GM23338 (cell line): Measurements from ENCODE around the gene PIK3C2G. TPM values are rescaled to one million over a fixed set of nuclear protein-coding genes. Genes with fewer than 3 reads are reported as not detected.

Experiments used
- ATAC-seq: fragments of 200-7000 bp; cut with Tn5 transposase; 3 replicates; pipeline ENCODE4 v1.9.1; 2020
- DNase-seq: peaks from one replicate; pipeline ENCODE4 v3.0.0-alpha.2; 2015; ENCODE audit warnings: low spot score
- H2AFZ ChIP-seq: fragments of 200-600 bp; sonication (generic); 2 replicates; pipeline ENCODE4 v1.8.0; 2016; ENCODE audit warnings: antibody characterized with exemption, mild to moderate bottlenecking, moderate library complexity
- H3F3A ChIP-seq: fragments of 200-600 bp; sonication (generic); replicated peaks from 2 replicates; pipeline ENCODE4 v1.8.0; 2017; ENCODE audit warnings: antibody characterized with exemption, mixed run types, low read depth
- H3K27ac ChIP-seq: fragments of 200-600 bp; sonication (generic); 2 replicates; pipeline ENCODE4 v1.6.1; 2016; ENCODE audit warnings: low read depth
- H3K27me3 ChIP-seq: fragments of 200-600 bp; sonication (generic); 2 replicates; pipeline ENCODE4 v1.8.0; 2016; ENCODE audit warnings: mild to moderate bottlenecking, mixed run types, moderate library complexity; ENCODE audit not compliant: insufficient read depth
- H3K36me3 ChIP-seq: fragments of 200-600 bp; sonication (generic); 2 replicates; pipeline ENCODE4 v1.8.0; 2016; ENCODE audit warnings: mild to moderate bottlenecking; ENCODE audit not compliant: insufficient read depth
- H3K4me1 ChIP-seq: fragments of 200-600 bp; sonication (generic); 2 replicates; pipeline ENCODE4 v1.8.0; 2016; ENCODE audit warnings: mild to moderate bottlenecking, moderate library complexity; ENCODE audit not compliant: insufficient read depth
- H3K4me2 ChIP-seq: fragments of 200-600 bp; sonication (generic); 2 replicates; pipeline ENCODE4 v1.7.1; 2017; ENCODE audit warnings: mixed run types
- H3K4me3 ChIP-seq: fragments of 200-600 bp; sonication (generic); 2 replicates; pipeline ENCODE4 v1.6.1; 2016; ENCODE audit warnings: mixed run types
- H3K79me2 ChIP-seq: fragments of 200-600 bp; sonication (generic); replicated peaks from 2 replicates; pipeline ENCODE4 v1.8.0; 2017; ENCODE audit warnings: mild to moderate bottlenecking; ENCODE audit not compliant: insufficient read depth
- H3K9me2 ChIP-seq: fragments of 200-600 bp; sonication (generic); 2 replicates; pipeline ENCODE4 v1.8.0; 2017; ENCODE audit not compliant: insufficient read depth
- H4K20me1 ChIP-seq: fragments of 200-600 bp; sonication (generic); replicated peaks from 2 replicates; pipeline ENCODE4 v1.8.0; 2017; ENCODE audit warnings: mild to moderate bottlenecking; ENCODE audit not compliant: insufficient read depth
- H3K27ac Mint-ChIP-seq: 2 replicates; pipeline ENCODE4 v1.8.0; 2020; ENCODE audit warnings: inconsistent platforms, mild to moderate bottlenecking, moderate library complexity, mixed read lengths
- H3K27me3 Mint-ChIP-seq: 3 replicates; pipeline ENCODE4 v1.8.0; 2022; ENCODE audit warnings: low read depth, mild to moderate bottlenecking, moderate library complexity, mixed read lengths, inconsistent platforms; ENCODE audit not compliant: insufficient read depth, poor library complexity
- H3K36me3 Mint-ChIP-seq: 3 replicates; pipeline ENCODE4 v1.8.0; 2021; ENCODE audit warnings: low read depth, mild to moderate bottlenecking, inconsistent platforms, moderate library complexity, mixed read lengths
- H3K4me1 Mint-ChIP-seq: 3 replicates; pipeline ENCODE4 v1.8.0; 2020; ENCODE audit warnings: mild to moderate bottlenecking, inconsistent platforms, mixed read lengths
- H3K4me3 Mint-ChIP-seq: 3 replicates; pipeline ENCODE4 v1.8.0; 2021; ENCODE audit warnings: moderate library complexity, mild to moderate bottlenecking, inconsistent platforms, mixed read lengths
- H3K9me3 Mint-ChIP-seq: 3 replicates; pipeline ENCODE4 v1.8.0; 2020; ENCODE audit warnings: moderate library complexity, mild to moderate bottlenecking, inconsistent platforms, mixed read lengths
- CREB1 ChIP-seq: fragments of 250-450 bp; sonication (Bioruptor Pico); IDR thresholded peaks from 2 replicates; pipeline ENCODE4 v1.5.0; 2020; ENCODE audit warnings: low read depth, mild to moderate bottlenecking, moderate library complexity
- EZH2 ChIP-seq: fragments of 200-600 bp; sonication (generic); IDR thresholded peaks from one replicate; pipeline ENCODE4 v1.8.0; 2017; ENCODE audit warnings: antibody characterized with exemption, mild to moderate bottlenecking, low read depth; ENCODE audit not compliant: unreplicated experiment
- JUNB ChIP-seq: IDR thresholded peaks from one replicate; pipeline ENCODE4 v1.6.1; 2016; ENCODE audit warnings: antibody characterized with exemption; ENCODE audit not compliant: unreplicated experiment
- NANOG ChIP-seq: IDR thresholded peaks from 2 replicates; pipeline ENCODE4 v1.6.1; 2016; ENCODE audit warnings: antibody characterized with exemption, borderline replicate concordance
- POLR2AphosphoS5 ChIP-seq: IDR thresholded peaks from 2 replicates; pipeline ENCODE4 v1.6.1; 2016; ENCODE audit warnings: antibody characterized with exemption, low read depth
- ZNF331 ChIP-seq: fragments of 250-450 bp; sonication (Bioruptor Pico); IDR thresholded peaks from 2 replicates; pipeline ENCODE4 v1.5.0; 2020; ENCODE audit warnings: low read depth, mild to moderate bottlenecking, moderate library complexity
- polyA plus RNA-seq: library from polyadenylated mRNA; unstranded; fragments of >200 nt; fragmentation: Nextera tagmentation; extraction: Ambion mirVana; gene quantifications from 2 replicates; pipeline ENCODE4 v1.2.1, GENCODE V29; 2016
- total RNA-seq: library from RNA; depleted of rRNA; stranded (reverse); fragments of >200 nt; shearing (Covaris generic); gene quantifications from 2 replicates; pipeline ENCODE4 v1.2.3, GENCODE V29; 2014
- TF ChIP-seq, protein P1 (sequence below), 2 experiments: fragments of 200-600 bp in 1 of 2; sonication (generic) in 1 of 2; conservative IDR thresholded peaks; 2 replicates each; pipeline versions ENCODE4 v1.5.1 to v1.6.1; 2016 to 2017; ENCODE audit warnings: antibody characterized with exemption in 2 of 2, low read depth in 2 of 2, mild to moderate bottlenecking in 2 of 2, moderate library complexity in 1 of 2

Gene PIK3C2G
- total and polyA plus RNA-seq, 2 experiments from 2014 or later = not detected

DNA sequence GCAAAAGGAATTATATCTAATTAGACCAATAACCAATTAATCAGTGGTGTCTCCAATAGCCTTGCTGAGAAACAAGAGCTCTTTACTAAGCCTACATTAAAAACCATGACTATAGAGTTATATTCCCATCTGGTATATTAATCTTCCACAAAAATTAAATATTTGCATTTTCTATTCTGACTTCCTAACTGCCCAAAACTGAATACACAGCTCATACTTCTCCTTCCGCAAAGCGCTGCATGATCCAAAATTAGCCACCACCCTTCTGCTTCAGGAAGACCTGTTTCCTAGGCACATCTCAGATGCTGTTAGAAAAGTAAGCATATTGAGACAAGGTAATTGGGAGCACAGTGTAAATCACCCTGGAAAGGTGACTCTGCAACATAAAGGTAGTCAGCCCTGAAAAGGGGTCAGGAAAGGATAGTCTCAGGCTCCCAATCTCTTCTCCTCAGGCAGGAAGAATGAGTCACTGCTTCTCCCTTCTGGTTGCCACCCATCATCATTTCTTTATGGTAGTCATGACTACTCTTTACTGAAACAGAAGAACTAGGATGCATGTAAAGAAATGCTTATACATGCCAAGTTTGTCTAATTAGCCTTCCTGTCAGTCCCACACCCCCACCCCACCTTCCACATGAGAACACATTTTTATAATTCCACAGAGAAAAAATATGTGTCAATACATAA, 422.2 kb downstream of the PIK3C2G start:
- no peak overlapping the region for H3K4me2 ChIP-seq

DNA sequence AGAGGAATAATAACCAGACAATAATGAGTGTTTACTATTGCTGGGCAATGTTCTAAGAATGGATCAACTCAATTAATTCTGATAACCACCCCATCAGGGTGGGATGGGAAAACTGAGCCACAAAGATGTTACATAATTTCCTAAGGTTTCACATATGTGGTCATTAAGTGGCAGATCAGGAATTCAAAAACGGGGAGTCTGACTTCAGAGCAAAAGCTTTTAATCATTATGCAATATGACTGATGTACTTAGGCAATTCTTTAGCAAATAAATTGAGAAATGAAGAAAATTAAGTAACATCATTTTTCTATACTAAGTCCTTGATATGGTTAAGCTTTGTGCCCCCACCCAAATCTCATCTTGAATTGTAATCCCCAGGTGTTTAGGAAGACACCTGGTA, 423.1 kb downstream of the PIK3C2G start:
- H3K4me1 ChIP-seq = peaks cover 15% of the 10 kb centered on the region; the same call in 1 of the 2 replicates
- no peak overlapping the region for H3K27ac ChIP-seq
- H3K9me2 ChIP-seq = no peaks in the 10 kb centered on the region
- no peaks in the 10 kb centered on the region for H3K27me3 Mint-ChIP-seq
- no peak overlapping the region for H3K4me3 ChIP-seq
- no peak overlapping the region for H3K4me3 Mint-ChIP-seq
- DNase-seq (no peak), ATAC-seq (no peak)
- no peaks in the 10 kb centered on the region for H3K36me3 ChIP-seq
- no peaks in the 10 kb centered on the region for H4K20me1 ChIP-seq
- H3K4me2 ChIP-seq = no peak overlapping the region
- no peak for TF ChIP-seq POLR2AphosphoS5
- no peak for TF ChIP-seq ZNF331
- TF ChIP-seq CREB1 (CRISPR knock-in tag) = no peak
- TF ChIP-seq NANOG = no peak
- no peaks in the 10 kb centered on the region for H3K27me3 ChIP-seq
- no peak overlapping the region for H3K27ac Mint-ChIP-seq
- H3K4me1 Mint-ChIP-seq = peaks cover 12% of the 10 kb centered on the region; the same call in 2 of the 3 replicates
- H3K9me3 Mint-ChIP-seq = no peaks in the 10 kb centered on the region
- H3K36me3 Mint-ChIP-seq = no peaks in the 10 kb centered on the region
- no peak overlapping the region for H2AFZ ChIP-seq
- H3K79me2 ChIP-seq = no peaks in the 10 kb centered on the region
- no peaks in the 10 kb centered on the region for H3F3A ChIP-seq

More for the DNA sequence above, 422.2 kb downstream of the PIK3C2G start:
- H3F3A ChIP-seq = no peaks in the 10 kb centered on the region
- peaks cover 12% of the 10 kb centered on the region; the same call in 2 of the 3 replicates for H3K4me1 Mint-ChIP-seq
- no peak overlapping the region for H3K4me3 ChIP-seq
- TF ChIP-seq ZNF331 (no peak), JUNB (no peak)
- H3K27me3 ChIP-seq = no peaks in the 10 kb centered on the region
- no peak overlapping the region for H3K27ac Mint-ChIP-seq
- no peaks in the 10 kb centered on the region for H3K36me3 Mint-ChIP-seq
- no peaks in the 10 kb centered on the region for H3K9me3 Mint-ChIP-seq
- no peak overlapping the region for H2AFZ ChIP-seq
- no peak overlapping the region for H3K27ac ChIP-seq
- H4K20me1 ChIP-seq = no peaks in the 10 kb centered on the region
- no peaks in the 10 kb centered on the region for H3K9me2 ChIP-seq
- no peaks in the 10 kb centered on the region for H3K36me3 ChIP-seq
- no peaks in the 10 kb centered on the region for H3K79me2 ChIP-seq
- ATAC-seq = no peak
- no peak overlapping the region for H3K4me3 Mint-ChIP-seq
- DNase-seq = no peak
- H3K4me1 ChIP-seq = peaks cover 15% of the 10 kb centered on the region; the same call in 1 of the 2 replicates
- H3K27me3 Mint-ChIP-seq = no peaks in the 10 kb centered on the region

DNA sequence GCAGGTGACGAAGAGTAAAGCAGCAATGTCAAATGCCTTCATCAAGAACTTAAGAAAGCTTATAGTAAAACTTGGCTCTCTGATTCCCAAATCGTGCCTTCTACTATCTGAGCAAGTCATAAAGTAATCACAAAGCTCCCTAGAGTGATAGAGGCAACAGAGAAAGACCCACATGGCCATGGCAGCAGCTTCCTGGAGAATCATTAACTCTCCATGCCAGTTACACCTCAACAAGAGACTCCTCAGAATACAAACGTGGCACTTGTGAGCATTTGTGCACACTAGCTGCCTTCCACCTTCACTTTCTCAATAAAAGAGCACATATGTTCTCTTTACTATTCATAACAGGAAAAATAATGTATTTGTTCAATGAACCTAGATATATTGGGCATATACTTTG, 428.5 kb downstream of the PIK3C2G start:
- H3K4me1 Mint-ChIP-seq = no peaks in the 10 kb centered on the region
- Histone ChIP-seq H2AFZ (no peak overlapping the region), H3K79me2 (no peaks in the 10 kb centered on the region), H3K4me1 (no peaks in the 10 kb centered on the region), H3K36me3 (no peaks in the 10 kb centered on the region), H3K27ac (no peak overlapping the region), H4K20me1 (no peaks in the 10 kb centered on the region), H3K27me3 (no peaks in the 10 kb centered on the region), H3K4me2 (no peak overlapping the region), H3K4me3 (no peak overlapping the region), H3F3A (no peaks in the 10 kb centered on the region), H3K9me2 (0 out of 2 replicates have a peak, but pooled peaks cover 6% of the 10 kb centered on the region)
- H3K4me3 Mint-ChIP-seq = no peak overlapping the region
- TF ChIP-seq JUNB (no peak), EZH2 (no peak)
- TF ChIP-seq, protein P1, sequence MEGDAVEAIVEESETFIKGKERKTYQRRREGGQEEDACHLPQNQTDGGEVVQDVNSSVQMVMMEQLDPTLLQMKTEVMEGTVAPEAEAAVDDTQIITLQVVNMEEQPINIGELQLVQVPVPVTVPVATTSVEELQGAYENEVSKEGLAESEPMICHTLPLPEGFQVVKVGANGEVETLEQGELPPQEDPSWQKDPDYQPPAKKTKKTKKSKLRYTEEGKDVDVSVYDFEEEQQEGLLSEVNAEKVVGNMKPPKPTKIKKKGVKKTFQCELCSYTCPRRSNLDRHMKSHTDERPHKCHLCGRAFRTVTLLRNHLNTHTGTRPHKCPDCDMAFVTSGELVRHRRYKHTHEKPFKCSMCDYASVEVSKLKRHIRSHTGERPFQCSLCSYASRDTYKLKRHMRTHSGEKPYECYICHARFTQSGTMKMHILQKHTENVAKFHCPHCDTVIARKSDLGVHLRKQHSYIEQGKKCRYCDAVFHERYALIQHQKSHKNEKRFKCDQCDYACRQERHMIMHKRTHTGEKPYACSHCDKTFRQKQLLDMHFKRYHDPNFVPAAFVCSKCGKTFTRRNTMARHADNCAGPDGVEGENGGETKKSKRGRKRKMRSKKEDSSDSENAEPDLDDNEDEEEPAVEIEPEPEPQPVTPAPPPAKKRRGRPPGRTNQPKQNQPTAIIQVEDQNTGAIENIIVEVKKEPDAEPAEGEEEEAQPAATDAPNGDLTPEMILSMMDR (conservative IDR thresholded peaks at IDR 0.05; ENCODE audit: low read depth in 2 of 2) = no peak
- DNase-seq (no peak), ATAC-seq (no peak)
- H3K27me3 Mint-ChIP-seq = no peaks in the 10 kb centered on the region
- H3K9me3 Mint-ChIP-seq = no peaks in the 10 kb centered on the region
- no peaks in the 10 kb centered on the region for H3K36me3 Mint-ChIP-seq
- H3K27ac Mint-ChIP-seq = no peak overlapping the region
